Stimulated activated effector memory CD8-positive, alpha-beta T cell treated with anti-CD3 and anti-CD28 coated beads, Interleukin-12 subunit alpha, Interleukin-12 subunit beta, amount 100 ng/mL, for 72 hours (primary cell): Measurements from ENCODE around the gene TBATA.

Experiments
- ATAC-seq: fragments of 150-1000 bp; cut with Tn5 transposase; 2 replicates; pipeline ENCODE4 v1.10.0; 2021
- DNase-seq, 2 donors: peaks; one replicate each; pipeline ENCODE4 v3.0.0; 2021 to 2022; ENCODE audit warnings: low spot score in 2 of 2
- H3K27ac Mint-ChIP-seq: one replicate; pipeline ENCODE4 v1.8.0; 2022; ENCODE audit warnings: mild to moderate bottlenecking, mixed read lengths
- H3K36me3 Mint-ChIP-seq: one replicate; pipeline ENCODE4 v1.8.0; 2022; ENCODE audit warnings: mild to moderate bottlenecking, mixed read lengths
- H3K4me1 Mint-ChIP-seq: one replicate; pipeline ENCODE4 v1.8.0; 2022; ENCODE audit warnings: mixed read lengths
- H3K4me3 Mint-ChIP-seq: one replicate; pipeline ENCODE4 v1.8.0; 2022; ENCODE audit warnings: mild to moderate bottlenecking, mixed read lengths
- H3K9me3 Mint-ChIP-seq: one replicate; pipeline ENCODE4 v1.8.0; 2022; ENCODE audit warnings: mixed read lengths

The TBATA gene

GRCh38 chr10:70795613-70796012 lies 10.4 kb upstream of the TBATA start:
- Mint-ChIP-seq H3K4me3 (no peak overlapping the region), H3K27ac (no peak overlapping the region), H3K36me3 (no peaks in the 10 kb centered on the region), H3K4me1 (no peaks in the 10 kb centered on the region), H3K9me3 (peaks cover 3% of the 10 kb centered on the region)
- ATAC-seq (no peak), DNase-seq (no peak)

GRCh38 chr10:70791386-70792039 lies 6.3 kb upstream of the TBATA start:
- H3K27ac Mint-ChIP-seq: no peak overlapping the region
- H3K36me3 Mint-ChIP-seq: no peaks in the 10 kb centered on the region
- no peak overlapping the region for H3K4me3 Mint-ChIP-seq
- H3K9me3 Mint-ChIP-seq: peaks cover under 1% of the 10 kb centered on the region
- no peak for DNase-seq
- ATAC-seq: no peak
- peaks cover 9% of the 10 kb centered on the region for H3K4me1 Mint-ChIP-seq

- peaks cover 15% of the 10 kb centered on the region for H3K4me1 Mint-ChIP-seq
- no peaks in the 10 kb centered on the region for H3K36me3 Mint-ChIP-seq
- DNase-seq: no peak
- peak; percentile 95 for ATAC-seq
- no peaks in the 10 kb centered on the region for H3K9me3 Mint-ChIP-seq
- no peak overlapping the region for H3K4me3 Mint-ChIP-seq
- H3K27ac Mint-ChIP-seq: no peak overlapping the region
Observed at GRCh38 chr10:70786799-70787415, 1.7 kb upstream of the TBATA start.

- DNase-seq: no peak
- no peak for ATAC-seq
- Mint-ChIP-seq H3K27ac (no peak overlapping the region), H3K36me3 (no peaks in the 10 kb centered on the region), H3K4me3 (no peak overlapping the region), H3K4me1 (peaks cover 15% of the 10 kb centered on the region), H3K9me3 (no peaks in the 10 kb centered on the region)
Observed at GRCh38 chr10:70784471-70784870, 706 bp downstream of the TBATA start.

GRCh38 chr10:70784016-70784415 lies 1.2 kb downstream of the TBATA start:
- Mint-ChIP-seq H3K36me3 (no peaks in the 10 kb centered on the region), H3K4me3 (no peak overlapping the region), H3K4me1 (peaks cover 15% of the 10 kb centered on the region), H3K9me3 (no peaks in the 10 kb centered on the region), H3K27ac (no peak overlapping the region)
- ATAC-seq: no peak
- no peak for DNase-seq

- DNase-seq: no peak
- Mint-ChIP-seq H3K36me3 (no peaks in the 10 kb centered on the region), H3K27ac (no peak overlapping the region), H3K9me3 (no peaks in the 10 kb centered on the region), H3K4me3 (no peak overlapping the region), H3K4me1 (peaks cover 15% of the 10 kb centered on the region)
- ATAC-seq: no peak
Observed at GRCh38 chr10:70782746-70783680, 2.2 kb downstream of the TBATA start.

GRCh38 chr10:70782086-70782745 lies 3.0 kb downstream of the TBATA start:
- Mint-ChIP-seq H3K9me3 (no peaks in the 10 kb centered on the region), H3K36me3 (no peaks in the 10 kb centered on the region), H3K4me1 (peaks cover 13% of the 10 kb centered on the region), H3K4me3 (no peak overlapping the region), H3K27ac (no peak overlapping the region)
- ATAC-seq (no peak), DNase-seq (no peak)

GRCh38 chr10:70781461-70782051 lies 3.6 kb downstream of the TBATA start:
- peaks cover 6% of the 10 kb centered on the region for H3K4me1 Mint-ChIP-seq
- ATAC-seq (no peak), DNase-seq (no peak)
- H3K9me3 Mint-ChIP-seq: no peaks in the 10 kb centered on the region
- no peak overlapping the region for H3K27ac Mint-ChIP-seq
- no peak overlapping the region for H3K4me3 Mint-ChIP-seq
- H3K36me3 Mint-ChIP-seq: no peaks in the 10 kb centered on the region

- Mint-ChIP-seq H3K4me3 (no peak overlapping the region), H3K27ac (peak overlapping the region; percentile 62), H3K9me3 (no peaks in the 10 kb centered on the region), H3K36me3 (no peaks in the 10 kb centered on the region), H3K4me1 (peaks cover 5% of the 10 kb centered on the region)
- DNase-seq: no peak
- no peak for ATAC-seq
Observed at GRCh38 chr10:70780772-70781171, 4.4 kb downstream of the TBATA start.

GRCh38 chr10:70780370-70780760 lies 4.8 kb downstream of the TBATA start:
- H3K27ac Mint-ChIP-seq: peak overlapping the region; percentile 62
- no peaks in the 10 kb centered on the region for H3K36me3 Mint-ChIP-seq
- no peaks in the 10 kb centered on the region for H3K9me3 Mint-ChIP-seq
- peaks cover 4% of the 10 kb centered on the region for H3K4me1 Mint-ChIP-seq
- ATAC-seq: no peak
- DNase-seq: no peak
- no peak overlapping the region for H3K4me3 Mint-ChIP-seq

GRCh38 chr10:70779511-70780369 lies 5.4 kb downstream of the TBATA start:
- DNase-seq (no peak), ATAC-seq (no peak)
- Mint-ChIP-seq H3K36me3 (no peaks in the 10 kb centered on the region), H3K4me3 (no peak overlapping the region), H3K9me3 (no peaks in the 10 kb centered on the region), H3K4me1 (no peaks in the 10 kb centered on the region), H3K27ac (peak overlapping the region; percentile 62)

GRCh38 chr10:70779088-70779487 lies 6.1 kb downstream of the TBATA start:
- ATAC-seq (no peak), DNase-seq (no peak)
- Mint-ChIP-seq H3K36me3 (no peaks in the 10 kb centered on the region), H3K4me3 (no peak overlapping the region), H3K27ac (peak overlapping the region; percentile 53), H3K9me3 (no peaks in the 10 kb centered on the region), H3K4me1 (no peaks in the 10 kb centered on the region)

GRCh38 chr10:70778267-70778924 lies 6.8 kb downstream of the TBATA start:
- no peaks in the 10 kb centered on the region for H3K4me1 Mint-ChIP-seq
- no peak for ATAC-seq
- H3K4me3 Mint-ChIP-seq: no peak overlapping the region
- no peaks in the 10 kb centered on the region for H3K9me3 Mint-ChIP-seq
- H3K27ac Mint-ChIP-seq: peak overlapping the region; percentile 53
- no peak for DNase-seq
- no peaks in the 10 kb centered on the region for H3K36me3 Mint-ChIP-seq
